GM21717 (cell line): ENCODE results near the gene PCNX2.
"Not testable (repeated sequence)": the region's sequence is repeated elsewhere in the genome, so short reads cannot be mapped to it uniquely, and the experiment has no call there.

Experiments used
- ATAC-seq: cut with Tn5 transposase; IDR thresholded peaks from one replicate; pipeline ENCODE4 v1.9.1; 2021; ENCODE audit warnings: mild to moderate bottlenecking, moderate library complexity; ENCODE audit not compliant: unreplicated experiment

Gene PCNX2

DNA sequence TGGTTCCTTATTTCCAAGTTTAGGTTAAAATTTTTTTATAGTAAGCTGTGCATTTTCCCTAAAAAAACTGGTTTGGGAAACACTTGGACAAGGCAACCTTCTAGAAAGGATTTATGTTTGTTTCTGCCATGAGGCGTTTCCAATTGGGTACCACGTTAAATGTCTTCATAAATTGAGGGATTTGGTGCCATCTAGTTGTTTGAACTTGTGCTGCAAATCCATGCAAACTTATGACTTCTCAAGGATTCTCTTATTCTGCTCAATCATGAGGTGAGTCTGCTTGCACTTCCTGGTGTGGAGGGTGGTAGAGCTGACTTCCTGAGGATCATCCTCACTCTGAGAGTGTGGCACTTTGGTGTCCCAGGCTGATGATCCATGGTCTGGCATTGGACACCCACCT is 123.3 kb downstream of the PCNX2 start:
- ATAC-seq: no peak

GRCh38 chr1:233170741-233171140 is 124.8 kb downstream of the PCNX2 start:
- ATAC-seq: no peak

DNA sequence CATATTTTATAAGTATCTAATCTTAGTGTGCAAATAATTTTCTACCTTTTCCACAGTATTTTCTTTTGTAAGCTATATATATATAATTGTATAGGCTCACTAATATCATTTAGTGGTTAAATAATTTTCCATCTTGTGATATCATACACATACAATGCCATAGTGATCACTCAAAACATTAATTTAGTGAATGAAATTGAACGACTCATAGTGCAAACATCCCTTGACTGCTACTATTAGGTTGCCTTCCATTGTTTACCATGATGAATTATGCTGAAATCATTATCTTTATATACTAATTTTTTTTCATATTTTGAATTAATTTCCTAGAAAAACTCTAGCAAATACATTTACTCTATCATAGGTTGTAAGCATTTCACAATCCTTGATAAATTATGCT is 127.1 kb downstream of the PCNX2 start:
- ATAC-seq: no peak

- ATAC-seq: no peak
These were observed 128.6 kb downstream of the PCNX2 start for GRCh38 chr1:233166896-233167295.

DNA sequence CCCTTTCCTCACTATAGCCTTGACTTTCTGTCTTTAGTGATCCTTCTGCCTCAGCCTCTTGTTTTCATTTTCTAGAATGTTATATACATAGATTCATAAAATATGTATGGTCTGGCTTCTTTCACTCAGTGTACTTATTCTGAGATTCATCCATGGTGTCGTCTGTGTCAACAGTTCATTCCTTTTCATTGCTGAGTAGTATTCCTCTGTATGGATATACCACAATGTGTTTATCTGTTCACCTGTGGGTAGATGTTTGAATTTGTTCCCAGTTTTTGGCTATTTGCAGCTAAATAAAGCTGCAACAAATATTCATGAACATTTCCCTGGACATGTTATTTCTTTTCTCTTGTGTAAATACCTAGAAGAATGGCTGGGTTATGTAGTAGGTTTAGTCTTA is 131.8 kb downstream of the PCNX2 start:
- ATAC-seq: no peak

GRCh38 chr1:233158322-233158721 is 137.2 kb downstream of the PCNX2 start:
- no peak for ATAC-seq

DNA sequence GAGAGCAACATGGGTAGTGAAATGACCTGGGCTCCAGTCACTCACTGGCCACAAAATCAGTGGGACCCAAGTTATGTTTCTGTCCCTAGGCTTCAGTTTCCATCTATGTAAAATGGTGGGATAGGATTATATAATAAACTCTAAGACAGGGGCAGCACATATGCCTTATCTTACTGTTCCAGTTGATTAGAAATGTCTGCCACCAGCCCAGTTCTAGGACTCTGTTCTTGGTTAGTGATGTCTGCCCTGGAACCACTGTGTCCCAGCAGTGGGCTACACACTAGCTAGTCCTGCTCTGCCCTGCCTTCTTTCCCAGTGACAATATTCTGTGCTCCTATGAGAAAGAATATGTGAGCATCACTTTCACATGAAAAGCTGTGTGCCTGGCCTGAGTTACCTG is 138.3 kb downstream of the PCNX2 start:
- ATAC-seq: no peak

DNA sequence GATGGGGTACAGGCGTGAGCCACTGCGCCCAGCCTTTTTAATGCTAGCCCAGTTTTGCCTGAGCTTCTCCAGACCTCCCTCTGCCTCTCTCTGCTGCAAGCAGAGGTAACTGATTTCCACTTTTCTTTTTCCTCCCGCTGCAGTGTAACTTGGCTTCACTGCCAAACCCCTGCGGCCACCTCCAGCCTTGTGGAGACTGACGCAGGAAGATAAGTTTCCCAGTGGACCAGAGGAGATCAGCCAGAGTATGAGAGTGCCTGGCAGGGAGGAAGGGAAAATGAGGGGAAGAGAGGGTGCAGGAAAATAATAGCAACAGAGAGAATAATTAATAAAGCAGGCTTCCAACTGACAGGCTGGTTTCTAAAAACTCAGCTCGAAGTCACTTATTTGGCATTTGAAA is 143.7 kb downstream of the PCNX2 start:
- ATAC-seq: no peak

DNA sequence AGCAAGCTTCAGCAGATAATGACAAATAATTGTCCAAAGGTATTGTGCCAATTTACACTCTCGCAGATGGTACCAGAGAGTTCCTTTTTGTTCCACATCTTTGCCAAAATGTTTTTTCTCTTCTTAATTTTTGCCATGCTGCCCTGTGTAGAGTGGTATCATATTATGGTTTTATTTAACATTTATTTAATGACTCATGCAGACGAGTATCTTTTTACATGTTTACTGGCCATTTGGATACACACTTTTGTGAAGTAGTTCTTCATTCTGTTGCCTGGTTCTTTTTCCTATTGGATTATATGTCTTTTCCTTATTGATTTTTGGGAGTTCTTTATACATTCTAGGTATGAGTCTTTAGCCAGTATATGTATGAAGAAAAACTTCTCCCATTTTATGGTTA is 151.1 kb downstream of the PCNX2 start:
- no peak for ATAC-seq

DNA sequence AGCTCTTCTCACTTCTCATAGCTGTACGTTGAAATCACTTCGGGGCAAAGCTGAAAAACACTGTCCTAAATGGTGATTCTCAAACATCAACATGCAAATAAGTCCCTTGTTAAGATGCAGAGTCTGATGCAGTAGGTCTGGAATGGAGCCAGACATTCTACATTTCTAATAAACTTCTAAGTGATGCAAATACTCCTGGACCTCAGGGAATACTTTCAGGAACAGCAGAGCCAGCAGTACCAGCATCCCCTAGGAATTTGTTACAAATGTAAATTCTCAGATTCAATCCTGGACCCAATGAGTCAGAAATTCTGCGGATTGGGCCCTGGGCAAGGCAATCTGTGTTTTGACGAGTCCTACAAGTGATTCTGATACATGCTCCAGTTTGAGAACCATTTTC is 152.3 kb downstream of the PCNX2 start:
- ATAC-seq: no peak

GRCh38 chr1:233140974-233141373 is 154.6 kb downstream of the PCNX2 start:
- no peak for ATAC-seq

GRCh38 chr1:233140499-233140898 is 155.0 kb downstream of the PCNX2 start:
- no peak for ATAC-seq

GRCh38 chr1:233138788-233139585 is 156.5 kb downstream of the PCNX2 start:
- no peak for ATAC-seq

DNA sequence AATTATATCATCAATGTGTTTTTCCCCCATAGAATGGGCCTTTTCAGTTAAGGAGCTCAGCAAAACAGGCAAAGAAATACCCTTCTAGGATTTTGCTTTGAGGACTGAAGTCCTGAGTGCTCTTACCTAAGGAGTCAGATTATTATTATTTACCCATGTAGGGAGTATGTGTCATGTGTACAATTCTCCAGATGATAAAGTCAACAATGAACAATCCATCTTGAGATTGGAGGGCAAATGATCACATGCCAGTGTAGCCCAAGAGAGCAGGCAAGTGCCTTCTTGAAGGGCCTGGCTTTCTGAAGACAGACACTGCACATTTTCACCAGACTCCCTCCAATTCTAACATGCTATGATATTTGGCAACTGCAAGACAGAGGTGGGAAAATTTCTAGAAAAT is 159.7 kb downstream of the PCNX2 start:
- no peak for ATAC-seq

GRCh38 chr1:233132445-233132844 is 163.1 kb downstream of the PCNX2 start:
- ATAC-seq: no peak

GRCh38 chr1:233129031-233129430 is 166.5 kb downstream of the PCNX2 start:
- ATAC-seq: not testable (repeated sequence)

DNA sequence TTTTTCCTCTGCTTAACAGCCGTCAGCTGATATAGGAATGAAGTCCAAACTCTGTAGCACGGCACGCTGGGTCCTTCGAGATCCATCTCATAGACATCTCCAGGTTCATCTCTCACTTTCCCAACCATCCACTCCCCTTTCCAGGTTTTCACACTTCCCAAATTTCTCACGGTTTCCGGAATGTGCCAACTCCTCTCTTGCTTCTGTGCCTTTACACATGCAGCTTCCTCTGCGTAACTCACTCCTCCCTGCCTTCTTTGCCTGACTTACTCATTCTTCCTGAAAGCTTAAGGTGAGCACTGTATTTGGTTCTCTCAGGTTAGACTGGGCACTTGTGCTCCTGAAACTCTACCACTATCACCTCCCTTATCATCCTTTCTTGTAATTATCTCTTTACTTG is 168.4 kb downstream of the PCNX2 start:
- ATAC-seq: no peak

GRCh38 chr1:233122779-233123178 is 172.7 kb downstream of the PCNX2 start:
- no peak for ATAC-seq

DNA sequence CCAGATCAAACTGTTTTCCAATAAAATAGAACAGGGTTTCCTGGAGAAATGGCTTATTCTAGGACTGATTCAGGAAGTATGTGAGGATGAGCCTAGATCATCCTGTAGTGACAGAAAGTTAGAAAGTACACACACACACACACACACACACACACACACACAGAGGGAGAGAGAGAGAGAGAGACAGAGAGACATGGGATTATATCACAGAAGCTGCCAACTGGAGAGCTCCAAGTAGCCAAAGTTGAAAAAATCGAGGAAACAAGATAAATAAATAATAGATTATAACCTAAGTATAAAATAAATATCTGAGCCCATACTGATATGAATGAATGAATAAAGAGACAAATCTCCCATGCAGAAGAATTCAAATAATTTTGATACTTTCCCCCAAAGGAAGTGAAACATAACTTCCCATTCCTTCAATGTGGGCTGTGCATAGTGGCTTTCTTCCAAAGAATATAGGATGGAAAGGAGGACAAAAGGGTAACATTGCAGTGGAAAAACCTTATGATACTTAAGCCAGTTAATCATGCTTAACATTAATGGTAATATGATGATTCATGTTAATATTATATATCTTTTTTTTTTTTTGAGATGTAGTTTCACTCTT is 173.5 kb downstream of the PCNX2 start:
- no peak for ATAC-seq

- no peak for ATAC-seq
These were observed 180.7 kb downstream of the PCNX2 start for GRCh38 chr1:233114860-233115259.

DNA sequence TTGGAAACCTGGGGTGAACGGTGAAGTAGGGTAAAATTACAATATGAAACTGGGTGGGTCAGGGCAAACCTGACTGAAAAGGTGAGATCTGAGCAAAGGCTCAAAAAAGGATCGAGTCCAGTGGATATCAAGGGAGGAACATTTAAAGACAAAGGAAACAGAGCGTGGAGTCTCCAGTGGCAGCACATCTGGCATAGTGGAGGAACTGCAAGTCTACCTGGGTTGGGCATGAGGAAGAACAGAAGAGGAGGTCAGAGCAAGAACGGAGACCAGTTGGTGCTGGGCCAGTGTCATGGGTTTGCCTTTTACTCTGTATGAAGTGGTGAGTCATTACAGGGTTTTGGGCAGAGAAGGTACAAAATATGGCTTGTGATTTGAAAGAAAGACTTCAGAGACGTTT is 181.4 kb downstream of the PCNX2 start:
- no peak for ATAC-seq

- ATAC-seq: peak; percentile 84
These were observed 182.3 kb downstream of the PCNX2 start for GRCh38 chr1:233113009-233113879.
